NCI-H774 (cell line): ENCODE measurements around the gene RLN1.
"Not testable (repeated sequence)": the region's sequence is repeated elsewhere in the genome, so short reads cannot be mapped to it uniquely, and the experiment has no call there.

Experiments used
- DNase-seq: peaks from one replicate; lab custom pipeline; 2025; lab: John Stamatoyannopoulos, UW

The RLN1 gene

DNA sequence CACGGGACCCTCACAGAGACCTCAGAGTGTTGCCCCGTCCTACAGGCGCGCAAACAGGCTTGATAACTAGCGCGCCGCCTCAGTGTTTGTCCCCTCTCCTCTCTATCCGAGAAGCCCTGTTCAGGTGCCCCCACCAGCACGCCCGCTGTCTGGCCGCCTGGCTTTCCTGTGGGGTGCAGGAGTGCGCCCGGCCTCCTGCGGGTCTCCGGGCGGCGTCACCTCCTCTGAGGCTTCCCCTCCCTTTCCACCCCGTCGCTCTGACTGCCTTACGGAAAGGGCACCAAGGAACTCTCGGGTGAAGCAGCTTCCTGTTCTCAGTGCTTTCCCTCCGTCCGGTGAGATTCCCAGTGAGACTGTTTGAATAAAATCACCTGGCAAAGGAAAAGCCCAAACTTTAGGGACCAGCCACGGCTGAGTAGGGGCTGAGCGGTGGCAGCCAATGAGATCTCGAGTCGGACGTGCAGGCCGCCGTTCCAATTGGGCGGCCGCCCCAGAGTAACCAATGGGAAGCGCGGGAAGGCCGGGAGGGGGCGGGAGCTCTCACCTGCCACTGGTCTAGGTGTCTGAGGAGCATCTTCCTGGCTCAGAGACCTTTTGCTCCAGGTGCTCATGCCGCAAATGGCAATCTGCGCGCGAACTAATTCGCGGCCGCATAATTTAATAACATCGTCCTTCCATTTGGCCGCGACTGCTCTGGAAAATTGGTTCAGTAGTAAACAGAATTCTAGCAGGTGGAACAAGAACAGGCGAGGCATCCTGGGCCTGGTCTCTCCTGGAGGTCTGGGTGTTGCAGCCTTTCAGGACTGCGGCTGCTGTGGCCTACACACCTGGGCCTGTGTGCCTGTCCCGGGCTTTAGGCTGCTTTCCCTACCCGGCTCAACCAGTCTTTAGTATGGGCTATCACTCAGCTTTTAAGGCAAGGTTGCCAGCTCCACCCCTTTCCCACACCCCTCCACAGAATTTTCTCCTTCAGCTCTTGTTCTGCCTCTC, at the start of gene RLN1:
Gene RLN1 (minus strand): TSS at position 885 of the 990 bp plus-strand sequence. CDS start 130 bp downstream, at position 755.
- not testable (repeated sequence) for DNase-seq

DNA sequence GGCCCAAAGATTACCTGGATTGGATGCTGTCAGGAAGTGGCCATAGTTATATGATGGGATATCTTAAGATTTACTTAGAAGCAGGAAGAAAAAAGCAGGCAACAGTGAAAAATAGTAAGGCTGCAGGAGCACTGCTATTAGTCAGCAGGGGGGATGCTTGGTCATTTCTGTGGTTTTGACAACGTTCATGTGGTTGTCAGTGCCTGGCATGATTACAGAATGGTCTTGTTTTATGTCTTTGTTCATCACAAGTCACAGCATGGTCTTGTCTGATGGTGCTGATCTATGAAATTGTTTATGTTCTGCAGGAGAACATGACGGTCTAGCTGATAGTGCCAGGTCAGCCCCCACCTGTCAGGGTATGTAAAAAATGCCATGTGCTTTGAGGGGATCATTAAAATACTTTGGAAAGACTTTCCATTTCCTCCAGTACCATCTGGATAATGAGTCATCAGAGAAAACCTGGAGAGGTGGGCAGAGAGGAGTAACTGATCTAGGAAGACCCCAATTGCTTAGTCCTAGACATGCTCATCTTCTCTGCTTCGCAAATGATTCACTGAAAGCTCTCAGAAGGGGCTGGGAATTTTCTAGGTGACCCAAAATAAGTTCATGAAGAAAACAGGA, 49.5 kb upstream of the RLN1 start:
- DNase-seq, result no peak

DNA sequence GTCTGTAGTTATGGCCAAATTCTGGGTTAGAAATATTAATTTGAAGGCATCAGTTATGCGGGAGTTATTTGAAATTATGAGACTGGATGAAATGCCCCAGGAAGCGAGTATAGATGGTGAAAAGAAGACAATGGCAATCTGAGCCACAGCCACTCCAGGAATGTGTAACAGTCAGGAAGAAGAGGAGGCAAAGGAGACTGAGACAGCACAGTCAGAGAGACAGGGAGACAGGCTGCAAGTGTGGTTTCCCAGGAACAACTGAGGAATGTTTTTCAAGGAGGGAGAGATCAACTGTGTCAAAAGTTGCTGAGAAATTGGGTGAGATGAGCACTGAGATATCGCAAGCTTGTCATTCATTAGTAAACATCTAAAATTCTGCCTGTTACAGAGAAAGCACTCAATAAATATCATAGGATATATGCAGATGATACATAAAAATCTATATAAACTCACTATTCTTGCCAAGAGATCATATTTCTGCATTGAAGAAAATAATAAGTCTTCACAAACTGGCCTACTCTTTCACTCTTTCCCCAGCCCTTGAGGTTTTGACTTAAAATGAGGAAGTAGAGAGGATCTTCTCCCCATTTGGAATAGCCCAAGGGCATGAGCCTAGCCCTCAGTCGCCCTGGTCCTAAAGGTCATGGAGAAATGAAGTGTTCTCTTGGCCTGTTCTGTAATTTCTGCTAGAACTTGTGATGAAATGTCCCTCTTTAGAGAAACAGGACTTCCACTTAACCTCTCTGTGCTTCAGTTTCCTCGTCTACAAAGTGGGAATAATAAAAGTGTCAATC, 48.5 kb upstream of the RLN1 start:
- no peak for DNase-seq

DNA sequence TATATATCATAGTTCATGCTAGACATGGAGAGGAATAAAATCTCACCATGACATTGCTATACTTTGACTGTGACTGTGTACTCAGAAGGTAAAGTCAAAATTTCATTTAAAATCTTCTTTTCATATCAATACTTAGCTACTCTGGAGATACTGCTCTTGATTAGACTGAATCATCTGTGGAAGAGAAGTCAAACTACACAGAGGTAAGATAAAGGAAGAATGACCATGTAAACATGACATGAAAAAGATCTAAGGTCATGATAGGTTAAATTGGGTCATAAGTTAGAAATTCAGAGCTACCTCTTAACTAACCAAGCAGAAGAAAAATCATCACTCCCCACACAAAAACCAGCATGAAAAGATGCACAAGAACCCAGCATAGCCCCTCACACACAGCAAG, 44.8 kb upstream of the RLN1 start:
- no peak for DNase-seq

DNA sequence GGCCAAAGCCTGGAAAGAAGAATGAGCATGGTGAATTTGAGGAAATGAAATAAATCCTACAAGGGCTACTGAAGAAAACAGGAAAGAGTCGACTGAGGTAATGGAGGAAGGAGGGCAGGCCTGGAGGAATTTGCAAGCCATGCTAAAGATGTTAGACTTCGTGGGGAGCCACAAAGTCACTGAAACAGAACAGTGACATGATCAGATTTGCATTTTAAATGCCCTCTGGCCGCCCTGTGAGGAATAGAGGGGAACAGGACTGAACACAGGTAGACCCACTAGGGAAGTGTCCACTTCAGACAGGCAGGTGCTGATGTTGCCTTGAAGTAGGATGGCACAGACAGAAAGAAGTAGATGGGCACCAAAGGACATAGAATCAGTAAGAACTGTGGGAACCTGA, 42.8 kb upstream of the RLN1 start:
- DNase-seq, result no peak

DNA sequence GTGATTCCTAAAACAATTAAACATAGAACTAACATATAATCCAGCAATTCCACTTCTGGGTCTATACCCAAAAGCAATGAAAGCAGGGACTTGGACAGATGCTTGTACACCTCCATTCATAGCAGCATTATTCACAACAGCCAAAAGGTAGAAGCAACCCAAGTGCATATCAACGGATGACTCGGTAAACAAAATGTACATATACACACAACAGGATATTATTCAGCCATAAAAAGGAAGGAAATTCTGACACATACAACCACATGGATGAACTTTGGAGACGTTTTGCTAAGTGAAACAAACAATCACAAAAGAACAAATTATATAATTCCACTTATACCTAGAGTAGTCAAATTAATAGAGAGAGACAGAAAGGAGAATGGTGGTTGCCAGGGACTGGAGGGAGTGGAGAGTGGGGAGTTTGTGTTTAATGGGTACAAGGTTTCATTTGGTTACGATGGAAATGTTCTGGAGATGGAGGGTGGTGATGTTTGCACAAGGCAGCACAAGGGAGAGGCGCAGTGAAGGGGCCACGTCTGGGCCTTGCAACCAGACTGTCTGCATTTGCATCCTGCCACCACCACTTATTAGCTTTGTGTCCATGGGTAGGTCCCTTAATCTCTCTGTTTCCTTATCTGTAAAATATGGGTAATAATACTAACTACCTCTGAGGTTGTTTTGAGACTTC, 36.3 kb upstream of the RLN1 start:
- DNase-seq, result no peak

GRCh38 chr9:5375091-5375490, 35.4 kb upstream of the RLN1 start:
- no peak for DNase-seq

DNA sequence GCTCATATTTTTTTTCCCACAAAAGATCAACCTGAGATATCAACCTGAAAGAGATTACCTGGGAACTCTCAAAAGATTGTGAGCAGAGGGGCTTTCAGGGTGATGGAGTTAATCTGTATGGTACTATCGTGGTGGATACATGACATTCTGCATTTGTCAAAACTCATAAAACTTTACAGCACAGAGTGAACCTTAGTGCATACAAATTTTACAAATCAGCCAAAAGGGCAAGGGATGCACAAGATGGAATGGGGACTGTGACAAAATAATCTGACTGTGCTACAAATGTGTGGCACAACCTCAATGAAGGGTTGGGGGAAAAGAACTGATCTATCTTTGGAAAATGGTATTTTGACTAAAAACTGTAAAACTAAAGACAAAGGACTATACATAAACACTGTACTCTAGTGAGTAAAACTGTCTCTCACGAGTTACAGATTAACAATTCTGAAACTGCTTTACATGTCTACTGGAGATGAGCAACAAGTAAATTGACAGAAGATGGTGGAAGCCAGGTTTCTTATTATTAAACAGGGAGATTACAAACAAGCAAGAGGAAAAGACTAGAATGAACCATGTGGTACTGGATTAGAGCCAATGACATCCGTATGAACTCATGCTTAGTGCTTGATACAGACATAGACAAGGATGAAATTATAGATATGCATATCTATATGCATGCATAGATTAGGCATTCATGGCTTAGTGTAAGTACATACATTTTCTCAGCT, 24.8 kb upstream of the RLN1 start:
- no peak for DNase-seq

DNA sequence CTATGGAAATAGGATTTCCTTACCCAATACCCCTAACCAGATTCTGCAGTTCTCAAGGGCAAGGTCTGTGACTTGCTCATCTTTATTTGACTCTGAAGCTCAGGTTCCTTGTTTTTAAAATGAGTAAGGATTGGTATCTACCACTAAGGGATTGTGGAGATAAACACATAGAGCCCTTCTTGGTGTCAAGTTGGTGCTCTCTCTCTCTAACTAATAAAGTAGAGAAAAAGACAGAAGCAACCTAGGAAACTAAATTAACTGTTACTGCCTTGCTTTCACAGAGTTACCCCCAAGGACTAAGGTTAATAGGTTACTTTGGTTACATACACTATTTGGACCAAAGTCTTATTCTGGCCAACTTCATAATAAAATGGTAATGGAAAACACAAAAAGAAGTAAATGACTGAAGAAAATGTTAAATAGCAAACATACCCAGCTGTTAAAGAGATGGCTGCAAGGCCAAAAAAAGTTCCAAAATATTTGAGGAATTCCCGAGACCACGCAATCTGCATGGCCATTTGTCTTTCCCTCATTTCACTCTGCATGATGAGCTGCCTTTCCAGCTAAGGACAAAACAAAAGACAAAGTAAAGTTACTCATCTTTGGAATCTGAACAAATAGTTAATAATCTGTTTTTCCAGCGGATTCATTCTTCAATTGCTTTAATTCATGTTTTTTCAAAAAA, 21.8 kb upstream of the RLN1 start:
- no peak for DNase-seq

GRCh38 chr9:5360341-5360740, 20.7 kb upstream of the RLN1 start:
- DNase-seq, result no peak

- DNase-seq, result no peak
Observed at GRCh38 chr9:5357431-5358105, 17.9 kb upstream of the RLN1 start.

DNA sequence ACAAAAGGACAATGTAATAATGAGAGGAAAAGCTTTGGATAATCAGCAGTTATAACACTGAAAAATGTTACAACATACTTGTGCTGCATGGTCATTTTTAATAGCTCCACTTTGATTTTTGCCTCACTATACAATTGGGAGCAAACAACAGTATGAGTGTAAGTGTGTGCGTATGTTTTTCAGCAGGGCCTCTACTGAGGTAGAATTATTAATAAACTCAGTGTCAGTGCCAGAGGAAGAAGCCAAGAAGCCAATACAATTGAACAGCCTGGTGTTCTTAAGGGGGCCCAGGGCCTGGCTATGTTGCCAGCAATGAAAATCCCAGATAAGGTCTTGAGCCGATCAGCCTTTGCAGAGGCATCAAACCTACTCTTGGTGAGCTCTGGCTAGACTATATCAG, 16.1 kb upstream of the RLN1 start:
- DNase-seq, result no peak

GRCh38 chr9:5355226-5355625, 15.6 kb upstream of the RLN1 start:
- no peak for DNase-seq

- no peak for DNase-seq
Observed at GRCh38 chr9:5354184-5354583, 14.5 kb upstream of the RLN1 start.

GRCh38 chr9:5352637-5353248, 13.1 kb upstream of the RLN1 start:
- DNase-seq, result no peak

DNA sequence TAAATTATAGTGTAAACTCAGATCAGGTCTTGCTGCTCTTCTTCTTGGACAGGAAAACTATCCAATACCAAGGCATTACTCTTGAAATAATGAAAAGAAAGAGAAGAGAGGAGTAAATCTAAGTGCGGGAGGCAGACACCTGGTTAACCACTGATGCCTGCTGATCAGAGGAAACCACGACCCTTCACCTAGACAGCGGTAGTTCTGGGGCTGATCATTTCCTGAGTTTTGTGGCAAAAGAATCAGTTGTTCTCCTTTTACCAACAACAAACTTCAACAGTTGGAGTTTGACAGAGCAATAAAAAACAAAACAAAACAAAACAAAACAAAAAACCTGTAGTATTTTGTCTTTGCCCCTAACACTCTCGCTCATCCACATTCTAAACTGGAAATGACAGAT, 3.0 kb downstream of the RLN1 start:
- no peak for DNase-seq

DNA sequence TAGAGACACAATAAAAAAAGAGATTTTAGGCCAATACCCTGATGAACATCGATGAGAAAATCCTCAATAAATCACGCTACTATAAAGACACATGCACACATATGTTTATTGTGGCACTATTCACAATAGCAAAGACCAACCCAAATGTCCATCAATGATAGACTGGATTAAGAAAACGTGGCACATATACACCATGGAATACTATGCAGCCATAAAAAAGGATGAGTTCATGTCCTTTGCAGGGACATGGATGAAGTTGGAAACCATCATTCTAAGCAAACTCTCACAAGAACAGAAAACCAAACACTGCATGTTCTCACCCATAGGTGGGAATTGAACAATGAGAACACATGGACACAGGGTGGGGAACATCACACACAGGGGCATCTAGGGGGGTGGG, 8.4 kb downstream of the RLN1 start:
- not testable (repeated sequence) for DNase-seq

DNA sequence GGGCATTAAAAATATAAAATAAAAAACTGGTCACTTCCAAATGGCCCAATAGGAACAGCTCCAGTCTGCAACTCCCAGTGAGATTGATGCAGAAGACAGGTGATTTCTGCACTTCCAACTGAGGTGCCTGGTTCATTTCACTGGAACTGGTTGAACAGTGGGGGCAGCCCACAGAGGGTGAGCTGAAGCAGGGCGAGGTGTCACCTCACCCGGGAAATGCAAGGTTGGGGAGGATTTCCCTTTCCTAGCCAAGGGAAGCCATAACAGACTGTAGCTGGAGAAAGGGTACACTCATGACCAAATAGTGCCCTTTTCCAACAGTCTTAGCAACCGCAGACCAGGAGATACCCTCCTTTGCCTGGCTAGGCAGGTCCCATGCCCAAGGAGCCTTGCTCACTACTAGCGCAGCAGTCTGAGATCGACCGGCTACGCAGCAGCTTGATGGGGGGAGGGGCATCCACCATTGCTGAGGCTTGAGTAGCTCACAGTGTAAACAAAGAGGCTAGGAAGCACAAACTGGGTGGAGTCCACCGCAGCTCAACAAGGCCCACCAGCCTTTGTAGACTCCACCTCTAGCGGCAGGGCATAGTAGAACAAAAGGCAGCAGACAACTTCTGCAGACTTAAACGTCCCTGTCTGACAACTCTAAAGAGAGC, 12.7 kb downstream of the RLN1 start:
- peak; percentile 72 for DNase-seq

GRCh38 chr9:5326187-5326586, 13.5 kb downstream of the RLN1 start:
- DNase-seq, result no peak
